ENCODE data around the gene KRTCAP2.
"Not testable (repeated sequence)": the region's sequence is repeated elsewhere in the genome, so short reads cannot be mapped to it uniquely, and the experiment has no call there.

Gene KRTCAP2

DNA sequence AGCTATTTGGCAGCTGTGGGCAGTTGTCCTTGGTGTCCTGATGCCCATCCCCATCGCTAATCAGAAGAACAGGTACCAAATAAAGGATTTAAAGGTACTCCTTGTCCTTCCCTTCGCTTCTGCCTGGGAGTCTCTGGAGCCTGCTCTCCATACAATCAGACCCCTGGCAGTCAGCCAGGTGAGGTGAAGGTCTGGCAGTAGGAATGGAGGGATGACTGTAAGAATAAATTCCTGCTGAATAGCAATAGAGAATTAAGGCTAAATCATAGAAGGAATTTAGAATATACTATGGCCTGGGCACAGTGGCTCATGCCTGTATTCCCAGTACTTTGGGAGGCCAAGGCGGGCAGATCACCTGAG is 25.4 kb upstream of the KRTCAP2 start:
- no peak for DNase-seq

DNA sequence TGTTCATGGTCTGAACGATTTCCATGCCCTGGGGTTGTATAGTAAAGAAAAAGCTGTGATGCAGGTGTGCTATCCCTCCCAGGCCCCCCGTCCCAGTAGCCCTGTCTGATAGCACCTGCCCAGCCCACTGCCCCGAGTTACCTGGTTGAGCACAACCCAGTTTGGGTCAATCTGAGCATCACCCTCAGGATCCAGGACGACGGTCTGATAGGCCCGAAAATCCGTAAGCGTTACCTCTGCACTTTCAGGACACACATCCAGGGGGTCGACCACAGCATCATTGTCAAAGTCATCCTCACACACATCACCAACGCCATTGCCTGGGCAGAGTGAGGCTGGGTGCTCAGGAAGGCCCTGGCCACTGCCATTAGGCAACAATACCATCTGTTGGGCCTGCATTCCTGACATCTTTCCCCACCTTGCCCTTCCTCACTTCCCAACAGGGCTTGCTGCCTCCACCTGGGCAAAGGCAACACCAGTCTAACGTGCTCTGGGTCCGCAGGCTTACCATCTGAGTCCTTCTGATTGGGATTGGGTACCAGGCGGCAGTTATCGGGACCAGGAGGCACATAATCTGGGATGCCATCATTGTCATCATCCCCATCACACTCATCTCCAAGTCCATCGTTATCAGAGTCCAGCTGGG is 24.9 kb upstream of the KRTCAP2 start:
- no peak for DNase-seq

DNA sequence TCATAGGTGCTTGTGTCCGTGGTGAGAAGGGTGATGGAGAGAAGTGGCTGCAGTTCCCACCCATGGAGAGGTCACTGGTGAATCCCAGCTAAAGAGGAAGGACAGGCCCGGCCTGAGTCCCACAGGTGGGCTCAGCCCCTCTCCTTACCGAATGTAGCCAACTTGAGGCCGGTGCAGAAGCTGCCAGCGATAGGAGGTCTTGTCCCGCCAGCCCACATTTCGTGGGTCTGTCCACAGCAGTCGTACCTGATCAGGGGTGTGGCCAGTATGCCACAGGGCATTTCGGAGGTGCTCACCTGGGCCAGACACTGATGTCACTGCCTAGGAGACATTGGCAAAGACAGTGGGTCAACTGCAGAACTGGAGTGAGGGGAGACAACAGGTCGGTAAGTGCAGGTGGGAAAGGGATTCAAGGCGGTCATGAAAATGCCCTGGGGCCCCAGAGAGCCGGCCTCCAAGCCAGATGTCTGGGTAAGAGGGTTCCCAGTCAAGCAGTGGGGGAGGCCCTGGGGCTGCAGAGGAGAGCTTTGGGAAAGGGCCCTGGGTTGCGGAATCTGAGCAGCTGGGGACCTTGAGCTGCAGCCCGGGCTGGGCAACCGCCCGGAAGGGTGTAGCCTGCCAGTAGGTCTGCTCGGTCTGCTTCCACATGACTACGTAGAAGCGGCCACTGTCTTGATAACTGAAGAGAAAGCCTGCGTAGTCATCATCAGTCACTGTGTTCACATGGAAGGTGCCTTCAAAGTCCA is 24.0 kb upstream of the KRTCAP2 start:
- no peak for DNase-seq

DNA sequence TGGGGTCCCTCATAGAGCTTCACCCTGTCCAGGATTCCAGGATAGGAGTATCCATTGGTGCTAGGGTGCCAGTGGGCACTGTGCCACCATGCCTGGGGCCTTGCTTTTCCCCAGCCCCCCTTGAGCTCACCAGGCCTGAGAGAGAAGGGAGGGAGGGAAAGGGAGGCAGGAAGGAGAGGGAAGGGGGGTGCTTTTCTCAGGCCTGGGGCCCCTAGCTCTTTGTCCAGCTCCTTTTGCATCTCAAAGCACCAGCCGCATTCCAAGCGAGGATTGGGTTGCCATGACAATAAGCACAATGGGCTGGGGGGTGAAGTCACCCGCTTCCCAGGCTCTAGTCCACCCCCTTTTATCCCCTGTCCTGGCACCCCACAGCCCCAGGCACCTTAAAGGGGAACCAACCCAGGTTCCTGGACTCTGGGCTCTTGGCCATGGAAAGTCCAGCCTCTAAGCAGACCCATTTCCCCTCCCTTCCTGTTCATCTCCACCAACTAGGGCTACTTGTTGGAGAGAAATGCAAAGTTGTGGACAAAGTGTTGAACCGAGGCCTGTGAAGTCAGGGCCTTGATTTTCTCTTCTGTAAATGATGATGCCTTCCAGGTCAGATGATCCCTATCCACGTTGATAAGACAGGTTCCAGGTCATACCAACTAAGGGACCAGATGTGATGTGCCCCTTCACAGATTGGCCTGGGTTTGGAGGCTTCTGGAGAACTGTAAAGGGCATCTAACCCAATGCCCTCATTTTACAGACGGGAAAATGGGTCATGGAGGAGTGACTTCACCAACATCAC is 23.2 kb upstream of the KRTCAP2 start:
- DNase-seq: no peak

DNA sequence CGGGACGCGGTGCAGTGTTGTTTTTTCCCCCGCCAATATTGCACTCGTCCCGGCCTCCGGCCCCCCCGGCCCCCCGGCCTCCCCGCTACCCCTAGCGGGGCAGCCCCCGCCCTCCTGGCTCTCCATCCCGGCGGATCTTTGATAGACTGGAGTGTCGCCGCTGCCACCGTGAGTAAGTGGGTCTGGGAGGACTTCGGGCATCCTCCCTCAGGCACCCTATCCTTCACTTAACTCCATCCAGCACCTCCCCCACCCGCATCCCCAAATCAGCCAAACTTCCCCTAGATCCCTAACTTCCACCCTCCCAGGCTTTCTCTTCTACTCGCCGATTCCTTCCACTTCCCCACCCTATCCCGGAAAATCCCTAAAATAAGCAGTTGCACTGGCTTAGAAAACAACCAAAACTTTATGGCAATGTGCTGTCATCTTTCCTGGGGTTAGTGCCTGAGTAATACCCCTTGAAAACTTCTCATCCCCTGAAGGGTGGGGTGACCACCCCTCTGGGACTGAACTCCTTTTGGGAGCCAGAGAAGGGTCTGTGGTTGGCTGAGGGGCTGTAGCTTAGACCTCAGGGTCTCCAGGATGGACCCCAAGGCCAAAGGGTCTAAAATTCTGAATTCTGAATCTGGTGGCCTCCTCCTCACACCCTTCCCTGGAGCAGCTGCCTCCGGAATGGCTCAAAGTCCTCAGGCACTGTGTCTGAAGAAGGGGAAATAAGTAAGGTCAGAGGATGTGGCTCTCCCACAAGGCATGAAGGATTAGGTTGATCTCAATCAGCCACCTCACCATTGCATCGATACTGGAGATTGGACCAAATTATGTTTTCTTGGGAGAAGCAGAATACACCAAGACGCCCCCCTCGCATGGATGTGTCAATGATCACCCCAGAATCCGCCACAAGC is 22.3 kb upstream of the KRTCAP2 start:
- no peak for DNase-seq

DNA sequence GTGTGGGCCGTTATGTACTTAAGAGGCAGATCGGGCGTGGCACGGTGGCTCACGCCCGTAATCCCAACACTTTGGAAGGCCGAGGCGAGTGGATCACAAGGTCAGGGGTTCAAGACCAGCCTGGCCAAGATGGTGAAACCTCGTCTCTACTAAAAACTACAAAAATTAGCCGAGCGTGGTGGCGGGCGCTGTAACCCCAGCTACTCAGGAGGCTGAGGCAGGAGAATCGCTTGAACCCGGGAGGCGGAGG is 20.8 kb upstream of the KRTCAP2 start:
- DNase-seq: not testable (repeated sequence)

DNA sequence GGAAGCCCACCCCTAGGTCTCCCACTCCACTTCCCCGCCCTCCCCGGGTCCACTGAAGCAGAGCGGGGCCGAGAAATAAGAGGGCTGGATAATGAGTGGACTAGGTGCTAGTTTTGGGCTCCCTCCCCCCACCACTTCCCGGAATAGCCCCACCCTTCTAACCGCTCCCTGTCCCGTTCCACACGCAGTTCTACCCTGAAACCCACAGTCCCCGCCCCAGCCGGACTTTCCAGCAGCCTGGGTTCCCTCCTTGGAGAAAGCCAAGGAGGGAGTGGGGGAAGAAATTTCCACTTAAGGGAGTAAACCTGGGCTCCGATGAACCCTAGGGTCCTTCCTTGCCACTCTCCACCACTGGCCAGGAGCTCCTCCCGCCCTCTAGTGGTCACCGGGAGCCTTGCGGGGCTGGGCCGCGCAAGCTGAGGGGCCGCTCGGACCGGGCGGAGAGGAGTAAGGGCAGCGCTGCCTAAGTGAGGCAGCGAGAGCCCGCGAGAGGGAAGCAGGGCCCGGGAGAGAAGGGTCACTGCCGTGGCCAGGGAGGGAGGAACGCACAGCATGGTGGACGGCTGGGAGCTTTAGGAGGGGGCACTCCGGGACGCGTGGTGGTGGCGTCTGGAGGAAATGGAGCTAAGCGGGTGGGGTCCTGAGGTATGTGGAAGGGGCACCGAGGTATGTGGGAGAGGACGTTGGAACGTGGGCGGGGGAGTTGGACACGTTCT is 20.3 kb upstream of the KRTCAP2 start:
- DNase-seq: peak; percentile 86

DNA sequence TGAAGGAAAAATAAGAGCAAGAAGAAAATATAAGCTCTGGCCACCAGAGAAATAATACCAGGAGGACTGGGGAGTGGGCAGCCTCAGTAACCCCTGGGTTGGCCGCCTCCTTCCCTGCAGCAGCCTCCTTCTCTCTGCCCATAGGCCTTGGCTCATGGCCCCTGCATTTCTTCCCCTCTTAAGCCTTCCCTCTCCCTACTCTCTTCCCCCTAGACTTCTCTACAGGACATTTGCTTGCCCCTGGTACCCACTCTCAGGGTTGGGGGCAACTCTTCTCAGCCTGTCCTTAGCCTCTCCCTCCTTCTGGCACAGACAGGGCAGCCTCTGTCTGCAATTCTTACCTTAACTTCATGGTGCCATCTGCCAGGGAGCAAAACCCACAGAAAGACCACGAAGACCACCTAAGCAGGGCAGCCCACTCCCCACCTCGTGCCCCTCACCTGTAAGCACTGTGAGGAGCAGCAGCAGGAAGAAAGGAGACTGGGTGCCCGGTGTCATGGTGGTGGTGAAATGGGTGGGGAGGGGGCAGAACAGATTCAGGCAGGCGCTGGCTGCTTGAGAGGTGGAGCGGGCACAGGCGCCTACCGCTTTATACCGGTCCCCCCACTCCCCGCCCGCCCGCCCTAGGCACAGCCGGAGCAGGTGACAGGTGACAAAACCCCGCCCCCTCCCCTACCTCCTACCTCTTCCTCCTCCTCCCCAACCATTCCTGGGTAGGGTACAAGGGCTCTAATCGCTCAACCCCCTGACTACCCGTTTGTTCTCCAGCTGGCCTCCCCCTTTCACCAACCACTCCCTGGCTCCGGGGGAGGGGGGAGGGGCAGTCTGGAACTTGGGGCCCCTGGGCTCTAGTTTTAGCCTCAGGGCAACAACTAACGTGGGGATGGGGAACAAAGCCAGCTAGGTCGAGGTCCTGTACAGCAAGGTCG is 19.5 kb upstream of the KRTCAP2 start:
- no peak for DNase-seq

DNA sequence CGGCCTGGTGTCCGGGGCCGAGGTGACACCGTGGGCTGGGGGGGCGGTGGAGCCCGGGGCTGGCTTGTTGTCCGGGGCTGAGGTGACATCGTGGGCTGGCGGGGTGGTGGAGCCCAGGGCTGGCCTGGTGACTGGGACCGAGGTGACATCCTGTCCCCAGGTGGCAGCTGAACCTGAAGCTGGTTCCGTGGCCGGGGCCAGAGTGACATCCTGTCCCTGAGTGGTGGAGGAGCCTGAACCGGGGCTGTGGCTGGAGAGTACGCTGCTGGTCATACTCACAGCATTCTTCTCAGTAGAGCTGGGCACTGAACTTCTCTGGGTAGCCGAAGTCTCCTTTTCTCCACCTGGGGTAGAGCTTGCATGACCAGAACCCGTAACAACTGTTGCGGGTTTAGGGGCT is 18.8 kb upstream of the KRTCAP2 start:
- no peak for DNase-seq

DNA sequence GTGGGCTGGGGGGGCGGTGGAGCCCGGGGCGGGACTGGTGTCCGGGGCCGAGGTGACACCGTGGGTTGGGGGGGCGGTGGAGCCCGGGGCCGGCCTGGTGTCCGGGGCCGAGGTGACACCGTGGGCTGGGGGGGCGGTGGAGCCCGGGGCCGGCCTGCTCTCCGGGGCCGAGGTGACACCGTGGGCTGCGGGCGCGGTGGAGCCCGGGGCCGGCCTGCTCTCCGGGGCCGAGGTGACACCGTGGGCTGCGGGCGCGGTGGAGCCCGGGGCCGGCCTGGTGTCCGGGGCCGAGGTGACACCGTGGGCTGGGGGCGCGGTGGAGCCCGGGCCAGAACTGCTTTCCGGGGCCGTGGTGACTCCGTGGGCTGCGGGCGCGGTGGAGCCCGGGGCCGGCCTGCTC is 16.8 kb upstream of the KRTCAP2 start:
- DNase-seq: not testable (repeated sequence)

DNA sequence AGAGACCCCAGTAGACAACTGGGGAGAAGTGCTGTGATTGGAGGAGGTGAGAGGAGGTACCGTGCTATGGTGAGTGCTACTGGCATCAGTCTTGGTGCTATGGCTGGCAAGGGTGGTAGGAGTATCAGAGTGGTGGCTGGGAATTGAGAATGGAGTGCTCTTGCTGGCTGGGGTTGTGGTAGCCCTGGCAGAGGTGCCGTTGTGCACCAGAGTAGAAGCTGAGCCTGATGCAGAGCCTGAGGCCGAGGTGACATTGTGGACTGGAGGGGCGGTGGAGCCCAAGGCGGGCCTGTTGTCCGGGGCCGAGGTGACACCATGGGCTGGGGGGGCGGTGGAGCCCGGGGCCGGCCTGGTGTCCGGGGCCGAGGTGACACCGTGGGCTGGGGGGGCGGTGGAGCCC is 15.2 kb upstream of the KRTCAP2 start:
- DNase-seq: no peak

DNA sequence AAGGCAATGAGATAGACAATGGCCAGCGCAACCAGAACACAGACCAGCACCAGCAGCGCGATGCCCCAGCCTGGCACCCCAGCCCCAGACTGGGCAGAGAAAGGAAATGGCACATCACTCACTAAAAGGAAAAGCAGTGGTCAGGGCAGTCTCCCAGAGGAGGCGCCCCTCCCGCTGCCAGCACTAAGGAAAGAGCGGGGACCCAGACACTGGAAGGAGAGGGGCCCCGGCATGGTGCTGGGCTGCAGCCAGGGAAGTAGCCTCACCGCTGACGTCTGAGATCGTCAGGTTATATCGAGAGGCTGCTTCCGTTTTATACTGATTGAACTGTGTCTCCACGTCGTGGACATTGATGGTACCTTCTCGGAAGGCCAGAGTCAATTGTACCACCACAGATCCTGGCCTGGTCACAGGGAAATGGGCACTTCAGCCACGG is 14.4 kb upstream of the KRTCAP2 start:
- DNase-seq: no peak

DNA sequence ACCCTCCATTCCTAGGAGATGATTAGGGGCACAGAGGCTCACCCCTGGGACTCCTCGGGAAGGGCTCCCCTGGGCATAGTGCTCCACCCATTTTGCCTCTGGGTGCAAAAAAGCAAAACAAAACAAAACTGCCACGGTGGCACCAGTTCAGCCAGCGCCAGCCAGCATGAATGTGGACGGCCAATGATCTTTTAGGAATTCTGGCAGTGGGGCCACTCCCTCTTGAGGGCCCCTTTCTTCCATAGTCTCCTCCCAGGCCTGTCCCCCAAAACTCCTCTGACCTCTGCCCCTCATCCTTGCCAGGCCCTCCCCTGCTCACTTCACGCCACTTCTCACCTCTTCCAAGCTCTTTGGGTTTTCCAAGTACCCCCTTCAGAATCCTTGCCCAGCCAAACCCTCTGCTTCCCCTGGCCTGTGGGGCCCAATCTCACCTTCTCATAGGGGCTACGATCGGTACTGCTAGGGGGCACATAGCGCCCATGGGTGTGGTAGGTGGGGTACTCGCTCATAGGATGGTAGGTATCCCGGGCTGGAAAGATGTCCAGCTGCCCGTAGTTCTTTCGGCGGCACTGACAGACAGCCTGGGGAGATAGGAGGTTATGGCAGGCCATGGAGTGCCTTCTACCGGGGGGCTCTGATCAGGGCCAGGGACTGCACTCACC is 13.8 kb upstream of the KRTCAP2 start:
- no peak for DNase-seq

DNA sequence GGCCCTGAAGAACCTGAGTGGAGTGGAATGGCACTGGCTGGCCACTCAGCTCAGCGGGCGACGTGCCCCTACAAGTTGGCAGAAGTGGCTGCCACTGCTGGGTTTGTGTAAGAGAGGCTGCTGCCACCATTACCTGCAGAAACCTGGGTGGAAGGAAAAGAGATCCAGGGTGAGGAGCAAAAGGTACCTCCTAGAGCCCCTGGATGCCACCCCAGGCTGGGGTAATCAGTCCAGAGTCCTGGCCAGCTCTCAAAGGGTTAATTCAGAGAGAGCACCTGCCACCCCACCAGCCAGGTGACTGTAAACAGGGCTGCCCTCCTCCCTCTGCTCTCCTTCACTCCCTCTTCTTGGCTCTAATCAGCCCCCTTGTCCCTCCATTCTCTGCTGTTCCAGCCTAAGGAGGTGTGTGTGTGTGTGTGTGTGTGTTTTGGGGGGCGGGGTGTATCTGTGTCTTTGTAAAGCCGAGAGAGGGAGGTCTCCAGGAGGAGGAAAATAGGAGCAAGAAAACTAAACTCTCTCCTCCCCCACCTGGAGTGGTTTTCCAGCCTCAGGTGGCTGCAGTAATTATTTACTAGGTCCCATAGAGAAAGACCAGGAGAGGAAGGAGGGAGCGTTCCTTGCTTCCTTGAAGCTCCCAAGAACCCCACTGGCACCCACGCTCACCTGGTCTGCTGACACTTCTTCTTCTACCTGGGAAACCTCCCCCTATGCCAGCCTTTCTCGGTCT is 13.1 kb upstream of the KRTCAP2 start:
- DNase-seq: no peak

DNA sequence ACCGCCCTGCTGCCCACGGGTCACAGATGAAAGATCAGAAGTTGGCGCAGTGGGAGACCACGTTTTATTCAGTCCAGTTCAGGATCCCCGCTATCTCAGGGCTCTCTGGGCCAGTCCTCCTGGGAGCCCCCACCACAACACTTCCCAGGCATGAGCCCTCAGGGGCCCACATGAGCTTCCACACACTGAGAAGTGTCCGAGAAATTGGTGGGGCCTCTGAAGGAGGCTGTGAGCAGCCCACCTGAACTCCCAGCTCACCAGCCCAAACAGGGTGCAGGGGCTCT is 12.6 kb upstream of the KRTCAP2 start:
- no peak for DNase-seq

DNA sequence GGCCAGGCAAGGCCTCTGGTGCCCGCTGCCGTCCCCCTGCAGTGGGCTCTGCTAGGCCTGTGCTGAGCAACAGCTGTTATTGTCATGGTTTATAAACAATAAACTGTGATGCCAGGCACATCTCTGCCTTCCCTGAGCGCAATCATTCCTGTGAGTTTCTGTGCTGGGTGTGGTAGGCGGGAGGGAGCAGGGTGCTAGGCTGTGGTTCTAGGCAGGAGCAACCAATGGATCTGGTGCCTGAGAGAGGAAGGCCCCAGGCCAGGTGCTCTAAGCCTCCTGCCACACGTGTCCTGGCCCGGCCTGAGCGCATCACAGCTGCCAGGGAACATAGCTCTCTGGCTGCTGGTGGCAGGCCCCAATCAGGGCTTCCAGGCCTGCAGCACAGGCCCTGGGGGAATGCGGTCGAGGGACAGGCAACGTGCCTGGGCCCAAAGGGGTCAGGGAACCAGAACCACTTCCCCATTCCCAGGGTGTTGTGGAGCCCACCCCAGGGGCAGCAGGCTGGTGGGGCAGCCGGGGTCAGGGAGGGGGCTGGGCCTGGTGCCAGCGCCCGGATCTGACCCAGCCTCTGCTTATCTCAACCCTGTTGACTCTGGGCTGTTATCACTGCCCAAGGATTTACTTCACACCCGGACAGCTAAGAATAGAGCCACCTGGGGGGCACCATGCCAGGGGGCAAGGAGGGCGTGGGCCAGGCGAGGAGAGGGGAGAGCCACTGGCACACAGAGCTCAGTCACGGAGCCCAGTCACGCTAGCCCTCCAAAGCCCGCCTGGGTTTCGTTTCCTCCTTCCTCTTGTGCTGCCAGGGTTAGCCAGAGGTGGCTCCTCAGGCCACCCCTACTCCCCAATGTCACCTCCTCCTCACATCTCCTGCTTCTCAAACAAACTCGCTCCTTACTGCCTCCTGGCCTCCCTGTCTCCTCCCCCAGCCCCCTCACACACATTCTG is 12.0 kb upstream of the KRTCAP2 start:
- DNase-seq: no peak

DNA sequence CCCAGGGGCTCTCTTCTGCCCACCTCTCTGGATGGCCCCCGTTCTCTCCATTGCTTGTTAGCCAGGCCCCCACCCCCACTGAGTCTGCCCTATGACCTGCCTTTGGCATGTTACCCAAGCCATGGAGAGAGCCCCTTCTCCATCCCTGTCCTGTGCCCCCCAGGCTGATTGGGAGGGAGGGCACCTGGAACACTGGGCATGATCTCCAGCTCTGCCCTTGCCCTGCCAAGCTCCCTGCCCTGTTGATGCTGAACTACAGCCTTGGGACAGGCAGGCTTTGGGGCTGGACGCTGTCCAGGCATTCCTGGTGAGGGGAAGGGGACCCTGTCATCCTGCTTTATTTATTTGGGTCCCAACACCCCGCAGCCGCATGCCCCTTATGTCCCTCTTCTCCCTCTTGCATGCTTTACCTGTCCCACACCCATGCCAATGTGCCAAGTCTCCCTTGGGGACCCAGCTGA is 11.3 kb upstream of the KRTCAP2 start:
- no peak for DNase-seq

DNA sequence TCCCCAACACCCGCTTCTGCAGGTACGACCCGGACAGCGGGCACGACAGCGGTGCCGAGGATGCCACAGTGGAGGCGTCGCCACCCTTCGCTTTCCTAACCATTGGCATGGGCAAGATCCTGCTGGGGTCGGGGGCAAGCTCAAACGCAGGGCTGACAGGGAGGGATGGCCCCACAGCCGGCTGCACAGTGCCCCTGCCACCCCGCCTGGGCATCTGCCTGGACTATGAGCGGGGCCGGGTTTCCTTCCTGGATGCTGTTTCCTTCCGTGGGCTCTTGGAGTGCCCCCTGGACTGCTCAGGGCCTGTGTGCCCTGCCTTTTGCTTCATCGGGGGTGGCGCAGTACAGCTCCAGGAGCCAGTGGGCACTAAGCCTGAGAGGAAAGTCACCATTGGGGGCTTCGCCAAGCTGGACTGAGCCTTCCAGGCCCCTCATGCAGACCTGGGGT is 10.7 kb upstream of the KRTCAP2 start:
- DNase-seq: no peak

DNA sequence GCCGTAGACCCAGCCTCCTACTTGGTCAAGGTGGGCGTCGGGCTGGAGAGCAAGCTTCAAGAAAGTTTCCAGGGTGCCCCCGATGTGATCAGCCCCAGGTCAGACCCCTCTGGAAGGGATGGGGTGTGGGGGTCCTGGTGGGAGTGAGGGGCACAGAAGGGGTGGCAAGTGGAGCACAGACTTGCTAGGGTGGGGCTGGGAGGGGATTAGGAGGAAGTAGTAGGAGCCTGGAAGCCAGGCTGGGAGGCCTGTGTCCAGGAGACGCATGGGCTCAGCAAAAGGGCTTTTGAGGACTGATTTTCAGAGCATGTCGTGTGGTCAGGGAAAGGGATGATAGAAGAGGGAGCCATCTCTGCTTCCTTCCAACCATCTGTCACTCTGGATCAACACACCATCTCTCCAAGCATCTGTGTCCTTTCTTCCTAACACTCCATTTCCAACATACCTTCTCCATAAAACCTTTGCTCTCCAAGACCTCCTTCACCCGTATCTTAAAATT is 9.0 kb upstream of the KRTCAP2 start:
- DNase-seq: no peak
